Omental fat pad (tissue), 4 donors: Measurements from ENCODE around the gene SNTB2. TPM values are rescaled to one million over a fixed set of nuclear protein-coding genes. Genes with fewer than 3 reads are reported as not detected.

ENCODE experiments used
- ATAC-seq: fragments of 150-250 bp; one replicate; pipeline ENCODE4 v1.9.1; 2016; ENCODE audit warnings: mild to moderate bottlenecking, moderate library complexity; ENCODE audit not compliant: low FRiP score
- DNase-seq: peaks from one replicate; pipeline ENCODE4 v3.0.0-alpha.2; 2019; ENCODE audit warnings: low spot score
- total RNA-seq, 4 donors: library from RNA; depleted of rRNA; stranded (reverse); fragments of >200 nt; gene quantifications; one replicate each; pipeline ENCODE4 v1.1.0, GENCODE V29; 2016
- TF ChIP-seq, protein P1 (sequence below), 3 donors: fragments of 450-650 bp; IDR thresholded peaks; one replicate each; pipeline ENCODE4 v1.5.1; 2016 to 2017; ENCODE audit warnings: antibody characterized with exemption in 3 of 3, mild to moderate bottlenecking in 3 of 3, moderate library complexity in 2 of 3

SNTB2 gene
- total RNA-seq, 4 donors from 2014 or later = 49.7 to 80.9 (median 59.3) TPM

DNA sequence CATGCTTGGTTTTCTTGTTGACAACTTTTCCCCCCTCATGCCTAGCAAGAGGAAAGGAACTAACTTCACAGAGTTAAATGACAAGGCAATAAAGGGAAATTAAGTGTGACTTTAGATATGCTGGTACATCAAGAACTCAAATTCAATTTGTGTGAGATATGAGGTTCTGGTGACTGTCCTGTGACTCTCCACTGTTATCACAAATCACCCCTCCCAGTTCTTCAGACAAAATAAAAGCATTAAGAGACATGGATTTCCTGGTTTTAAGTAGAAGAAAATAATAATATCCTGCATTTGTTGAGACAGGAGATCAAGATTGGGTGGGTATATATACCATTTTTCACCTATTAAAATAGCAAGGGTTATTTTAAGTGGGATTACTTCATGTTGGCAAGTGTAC lies 46.2 kb downstream of the SNTB2 start:
- ATAC-seq (no peak), DNase-seq (no peak)
- TF ChIP-seq, protein P1, sequence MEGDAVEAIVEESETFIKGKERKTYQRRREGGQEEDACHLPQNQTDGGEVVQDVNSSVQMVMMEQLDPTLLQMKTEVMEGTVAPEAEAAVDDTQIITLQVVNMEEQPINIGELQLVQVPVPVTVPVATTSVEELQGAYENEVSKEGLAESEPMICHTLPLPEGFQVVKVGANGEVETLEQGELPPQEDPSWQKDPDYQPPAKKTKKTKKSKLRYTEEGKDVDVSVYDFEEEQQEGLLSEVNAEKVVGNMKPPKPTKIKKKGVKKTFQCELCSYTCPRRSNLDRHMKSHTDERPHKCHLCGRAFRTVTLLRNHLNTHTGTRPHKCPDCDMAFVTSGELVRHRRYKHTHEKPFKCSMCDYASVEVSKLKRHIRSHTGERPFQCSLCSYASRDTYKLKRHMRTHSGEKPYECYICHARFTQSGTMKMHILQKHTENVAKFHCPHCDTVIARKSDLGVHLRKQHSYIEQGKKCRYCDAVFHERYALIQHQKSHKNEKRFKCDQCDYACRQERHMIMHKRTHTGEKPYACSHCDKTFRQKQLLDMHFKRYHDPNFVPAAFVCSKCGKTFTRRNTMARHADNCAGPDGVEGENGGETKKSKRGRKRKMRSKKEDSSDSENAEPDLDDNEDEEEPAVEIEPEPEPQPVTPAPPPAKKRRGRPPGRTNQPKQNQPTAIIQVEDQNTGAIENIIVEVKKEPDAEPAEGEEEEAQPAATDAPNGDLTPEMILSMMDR (IDR thresholded peaks at IDR 0.05) = no peak

- TF ChIP-seq, protein P1 (IDR thresholded peaks at IDR 0.05) = no peak
- DNase-seq (no peak), ATAC-seq (no peak)
Measured at GRCh38 chr16:69234460-69234859, 47.5 kb downstream of the SNTB2 start.

GRCh38 chr16:69236319-69236718 lies 49.4 kb downstream of the SNTB2 start:
- ATAC-seq = no peak
- TF ChIP-seq, protein P1 (IDR thresholded peaks at IDR 0.05) = no peak
- no peak for DNase-seq

GRCh38 chr16:69237296-69237695 lies 50.3 kb downstream of the SNTB2 start:
- DNase-seq = no peak
- TF ChIP-seq, protein P1 (IDR thresholded peaks at IDR 0.05) = no peak
- no peak for ATAC-seq

DNA sequence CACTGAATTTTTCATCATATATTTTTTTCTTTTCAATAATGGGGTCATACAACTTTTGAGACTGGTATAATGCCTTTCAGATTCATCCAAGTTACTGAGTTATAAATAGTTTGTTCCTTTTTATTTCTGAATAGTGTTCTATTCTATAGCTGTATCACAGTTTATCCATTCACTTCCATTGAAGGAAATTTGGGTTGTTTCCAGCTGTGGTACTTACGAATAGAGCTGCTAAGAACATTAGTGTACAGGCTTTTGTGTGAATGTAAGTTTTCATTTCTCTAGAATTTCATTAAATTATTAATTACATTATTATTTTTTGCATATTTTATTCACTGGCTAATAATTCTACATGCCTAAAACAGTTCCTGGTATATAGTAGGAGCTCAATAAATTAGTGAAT lies 52.9 kb downstream of the SNTB2 start:
- TF ChIP-seq, protein P1 (IDR thresholded peaks at IDR 0.05) = no peak
- ATAC-seq (no peak), DNase-seq (no peak)

DNA sequence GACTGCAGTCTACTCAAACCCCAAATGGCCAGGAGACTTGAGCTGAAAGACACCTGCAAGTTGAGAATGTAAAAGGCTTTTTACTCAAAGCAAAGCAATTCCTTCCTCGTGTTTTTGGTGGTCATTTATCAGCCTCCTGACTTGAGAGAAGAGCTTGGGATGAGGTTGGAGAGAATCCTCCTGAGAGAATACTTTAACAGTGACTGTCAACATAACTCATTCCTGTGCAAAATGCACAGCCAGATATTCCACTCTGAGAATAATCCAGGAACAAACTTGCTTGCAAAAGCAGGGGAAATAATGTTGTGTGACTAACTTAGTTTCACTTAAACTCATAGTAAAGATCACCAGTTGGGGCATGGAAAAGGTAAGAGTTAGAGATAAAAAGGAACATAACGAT lies 53.4 kb downstream of the SNTB2 start:
- no peak for ATAC-seq
- TF ChIP-seq, protein P1 (IDR thresholded peaks at IDR 0.05) = no peak
- DNase-seq = no peak

DNA sequence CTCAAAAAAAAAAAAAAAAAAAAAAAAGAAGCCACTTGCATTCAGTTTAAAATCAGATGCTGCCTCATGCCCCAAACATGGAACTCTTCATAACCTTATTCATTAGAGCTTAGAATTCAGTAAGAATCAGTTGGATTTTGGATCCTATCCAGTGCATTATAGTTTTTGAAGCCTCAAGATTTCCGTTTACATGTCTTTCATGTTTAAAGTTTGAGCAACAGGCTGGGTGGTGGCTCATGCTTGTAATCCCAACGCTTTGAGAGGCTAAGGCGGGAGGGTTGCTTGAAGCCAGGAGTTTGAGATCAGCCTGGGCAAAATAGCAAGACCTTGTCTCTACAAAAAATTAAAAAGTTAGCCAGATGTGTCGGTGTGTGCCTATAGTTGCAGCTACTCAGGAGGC lies 55.0 kb downstream of the SNTB2 start:
- TF ChIP-seq, protein P1 (IDR thresholded peaks at IDR 0.05) = no peak
- DNase-seq (no peak), ATAC-seq (no peak)
